T-cell (primary cell): Measurements from ENCODE around the gene SCAI. TPM values are rescaled to one million over a fixed set of nuclear protein-coding genes. Genes with fewer than 3 reads are reported as not detected.
"Not testable (repeated sequence)": the region's sequence is repeated elsewhere in the genome, so short reads cannot be mapped to it uniquely, and the experiment has no call there.

Experiments
- ATAC-seq, 4 experiments: fragments of 200-7000 bp in 3 of 4; fragments of 150-1000 bp in 1 of 4; cut with Tn5 transposase; replicated peaks in 1 of 4; 1 replicate in 3 of 4; 2 replicates in 1 of 4; pipeline ENCODE4 v1.10.0; 2021; ENCODE audit warnings: moderate library complexity in 3 of 4, mild to moderate bottlenecking in 2 of 4, moderate number of reproducible peaks in 1 of 4
- CTCF ChIA-PET, 2 donors: fragments of 300-600 bp; sonication (Branson Sonifier 250); formaldehyde crosslinking; loops; one replicate each; lab custom pipeline; 2022; ENCODE audit warnings: antibody characterized with exemption in 2 of 2; lab: Charles Lee
- POLR2A ChIA-PET, 2 donors: fragments of 300-600 bp; sonication (Branson Sonifier 250); formaldehyde crosslinking; loops; one replicate each; lab custom pipeline; 2022; ENCODE audit warnings: antibody characterized with exemption in 2 of 2; lab: Charles Lee
- DNase-seq, 35 experiments: peaks; one replicate each; pipeline versions ENCODE4 v3.0.0 to v3.0.0-alpha.2; 2013 to 2023
- H3K27ac ChIP-seq: one replicate; pipeline ENCODE4 v1.5.1; 2013; ENCODE audit warnings: low read length
- H3K27me3 ChIP-seq, 2 experiments: replicated peaks in 1 of 2; 1 replicate in 1 of 2; 2 replicates in 1 of 2; pipeline versions ENCODE4 v1.6.1 to v1.7.0; 2013; ENCODE audit warnings: low read length in 1 of 2, mixed read lengths in 1 of 2; ENCODE audit not compliant: control insufficient read depth in 2 of 2, insufficient read depth in 2 of 2; ENCODE audit errors: extremely low read depth in 1 of 2
- H3K36me3 ChIP-seq, 2 donors: 1 replicate in 1 of 2; 2 replicates in 1 of 2; pipeline versions ENCODE4 v1.6.1 to v1.7.0; 2013; ENCODE audit warnings: low read length in 1 of 2; ENCODE audit not compliant: control insufficient read depth in 2 of 2, insufficient read depth in 1 of 2; ENCODE audit errors: extremely low read depth in 1 of 2
- H3K4me1 ChIP-seq, 2 experiments: 1 replicate in 1 of 2; 2 replicates in 1 of 2; pipeline versions ENCODE4 v1.6.1 to v1.7.0; 2013; ENCODE audit warnings: low read length in 2 of 2, mixed read lengths in 1 of 2; ENCODE audit not compliant: insufficient read depth in 2 of 2, control insufficient read depth in 1 of 2; ENCODE audit errors: extremely low read depth in 1 of 2
- H3K4me3 ChIP-seq, 2 donors: 1 replicate in 1 of 2; 2 replicates in 1 of 2; pipeline versions ENCODE4 v1.5.1 to v1.7.0; 2013; ENCODE audit warnings: mild to moderate bottlenecking in 2 of 2, low read length in 1 of 2, moderate library complexity in 1 of 2; ENCODE audit not compliant: control insufficient read depth in 1 of 2; ENCODE audit errors: extremely low read depth in 1 of 2
- H3K9me3 ChIP-seq: 2 replicates; pipeline ENCODE4 v1.7.0; 2013
- H3K27ac Mint-ChIP-seq, 2 donors: one replicate each; pipeline ENCODE4 v1.8.0; 2020 to 2021; ENCODE audit warnings: mild to moderate bottlenecking in 2 of 2, mixed read lengths in 2 of 2
- H3K27me3 Mint-ChIP-seq, 2 donors: one replicate each; pipeline ENCODE4 v1.8.0; 2021 to 2022; ENCODE audit warnings: mixed read lengths in 2 of 2
- H3K36me3 Mint-ChIP-seq: one replicate; pipeline ENCODE4 v1.8.0; 2021; ENCODE audit warnings: mixed read lengths
- H3K4me1 Mint-ChIP-seq, 3 donors: one replicate each; pipeline ENCODE4 v1.8.0; 2020 to 2022; ENCODE audit warnings: mixed read lengths in 3 of 3, mild to moderate bottlenecking in 1 of 3
- H3K4me3 Mint-ChIP-seq, 3 donors: one replicate each; pipeline ENCODE4 v1.8.0; 2020 to 2022; ENCODE audit warnings: mild to moderate bottlenecking in 3 of 3, mixed read lengths in 3 of 3, moderate library complexity in 3 of 3
- H3K9me3 Mint-ChIP-seq, 3 donors: one replicate each; pipeline ENCODE4 v1.8.0; 2020 to 2022; ENCODE audit warnings: mixed read lengths in 3 of 3
- WGBS: methylation state at CpG from one replicate; pipeline ENCODE4 v1.1.5; 2013; ENCODE audit warnings: missing lambda C conversion rate; ENCODE audit not compliant: insufficient coverage; 5-methylcytosine and 5-hydroxymethylcytosine counted together
- total RNA-seq, 35 experiments: library from RNA in 6 of 35; stranded (reverse) in 6 of 35; fragments of 120-200 nt in 1 of 35; gene quantifications; one replicate each; pipeline versions ENCODE4 v1.2.1 to v1.2.4 and lab custom pipeline; 2013 to 2026

The SCAI gene
- total RNA-seq, 5 donors from 2014 or later (not counting 1 experiment from before 2014, with no cell fraction given), result 11.4 to 14.3 (median 13.3) TPM

DNA sequence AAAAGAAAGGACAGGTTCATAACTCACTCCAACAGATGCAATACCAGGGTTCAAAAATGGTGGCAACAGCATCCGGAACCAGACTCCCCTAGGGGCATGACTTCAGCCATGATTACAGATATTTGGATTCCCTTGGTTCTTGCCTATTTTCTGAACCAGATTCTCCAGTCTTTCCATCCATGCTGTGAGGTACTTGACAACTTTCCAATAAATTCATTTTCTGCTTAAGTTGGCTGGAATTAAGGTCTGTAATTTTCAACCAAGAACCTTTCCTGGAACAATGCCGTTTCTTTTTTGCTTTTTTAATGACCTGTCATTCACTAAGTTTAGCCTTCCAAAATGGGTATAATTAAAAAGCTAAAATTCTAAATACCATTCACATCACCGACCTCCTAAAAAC lies 52.2 kb downstream of the SCAI start:
- no peaks in the 10 kb centered on the region for H3K36me3 ChIP-seq
- H3K4me3 ChIP-seq, result no peak overlapping the region
- ChIA-PET POLR2A (no interaction called here), CTCF (no interaction called here)
- ATAC-seq, result no peak
- H3K27ac Mint-ChIP-seq, result no peak overlapping the region
- no peaks in the 10 kb centered on the region for H3K27me3 Mint-ChIP-seq
- no peaks in the 10 kb centered on the region for H3K4me1 ChIP-seq
- no peak for DNase-seq
- no peaks in the 10 kb centered on the region for H3K9me3 ChIP-seq
- no peaks in the 10 kb centered on the region for H3K27me3 ChIP-seq
- no peak overlapping the region for H3K4me3 Mint-ChIP-seq
- H3K36me3 Mint-ChIP-seq, result peaks cover 31% of the 10 kb centered on the region
- H3K27ac ChIP-seq, result no peak overlapping the region
- H3K4me1 Mint-ChIP-seq, result peaks cover 5 to 43% (median 20%) of the 10 kb centered on the region in 3 donors
- WGBS, result 100% methylated on average over 2 of the region's 3 CpGs
- H3K9me3 Mint-ChIP-seq, result no peaks in the 10 kb centered on the region

DNA sequence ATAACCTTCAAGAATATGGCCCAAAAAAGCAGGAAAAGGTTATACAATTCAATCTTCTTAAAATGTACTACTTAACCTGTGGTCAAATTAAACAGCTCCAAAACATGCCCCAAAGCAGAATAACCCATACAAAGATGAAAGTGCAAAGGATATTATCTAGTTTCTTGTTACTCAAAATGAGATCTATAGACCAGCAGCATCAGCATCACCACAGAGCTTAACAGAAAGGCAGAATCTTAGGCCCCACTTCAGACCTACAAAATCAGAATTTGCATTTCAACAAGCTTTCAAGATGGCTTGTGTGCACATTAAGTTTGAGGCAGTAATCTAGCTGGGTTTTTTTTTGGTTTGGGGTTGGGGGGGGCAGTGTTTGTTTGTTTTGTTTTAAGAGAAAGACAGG lies 54.0 kb downstream of the SCAI start:
- Mint-ChIP-seq H3K4me3 (no peak overlapping the region), H3K4me1 (peaks cover 5 to 30% (median 14%) of the 10 kb centered on the region in 3 donors), H3K27me3 (no peaks in the 10 kb centered on the region), H3K27ac (no peak overlapping the region), H3K9me3 (no peaks in the 10 kb centered on the region), H3K36me3 (peaks cover 17% of the 10 kb centered on the region)
- no peaks in the 10 kb centered on the region for H3K4me1 ChIP-seq
- no peaks in the 10 kb centered on the region for H3K36me3 ChIP-seq
- DNase-seq (no peak), ATAC-seq (no peak)
- POLR2A ChIA-PET, result no interaction called here
- CTCF ChIA-PET, result no interaction called here
- no peak overlapping the region for H3K4me3 ChIP-seq
- no peaks in the 10 kb centered on the region for H3K9me3 ChIP-seq
- no peak overlapping the region for H3K27ac ChIP-seq
- no peaks in the 10 kb centered on the region for H3K27me3 ChIP-seq

DNA sequence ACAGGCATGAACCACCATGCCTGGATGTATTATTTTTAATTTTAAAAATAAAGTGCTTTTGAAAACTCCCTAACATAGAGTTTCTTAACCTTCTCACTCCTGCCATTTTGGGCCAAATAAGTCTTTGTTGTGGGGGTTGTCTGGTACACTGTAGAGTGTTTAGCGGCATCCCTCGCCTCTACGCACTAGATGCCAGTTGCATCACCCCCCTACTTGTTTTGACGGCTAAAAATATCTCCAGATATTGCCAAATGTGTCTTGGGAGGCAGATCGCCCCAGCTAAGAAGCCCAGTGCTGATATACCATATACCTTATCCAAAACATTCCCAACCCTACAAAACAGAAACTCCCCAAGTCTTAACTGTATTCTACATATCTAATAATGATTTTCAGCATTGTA lies 54.6 kb downstream of the SCAI start:
- no peak overlapping the region for H3K4me3 Mint-ChIP-seq
- H3K4me3 ChIP-seq, result no peak overlapping the region
- H3K27me3 Mint-ChIP-seq, result no peaks in the 10 kb centered on the region
- CTCF ChIA-PET, result no interaction called here
- no peaks in the 10 kb centered on the region for H3K27me3 ChIP-seq
- peaks cover 5 to 30% (median 12%) of the 10 kb centered on the region in 3 donors for H3K4me1 Mint-ChIP-seq
- no peak overlapping the region for H3K27ac ChIP-seq
- ATAC-seq, result no peak
- H3K9me3 ChIP-seq, result no peaks in the 10 kb centered on the region
- peaks cover 13% of the 10 kb centered on the region for H3K36me3 Mint-ChIP-seq
- POLR2A ChIA-PET, result no interaction called here
- H3K4me1 ChIP-seq, result no peaks in the 10 kb centered on the region
- WGBS, result no CpG with 5 or more reads among the region's 5 CpGs
- no peak for DNase-seq
- H3K27ac Mint-ChIP-seq, result no peak overlapping the region
- no peaks in the 10 kb centered on the region for H3K36me3 ChIP-seq
- H3K9me3 Mint-ChIP-seq, result peaks cover 0 to under 1% (median 0%) of the 10 kb centered on the region in 3 donors

DNA sequence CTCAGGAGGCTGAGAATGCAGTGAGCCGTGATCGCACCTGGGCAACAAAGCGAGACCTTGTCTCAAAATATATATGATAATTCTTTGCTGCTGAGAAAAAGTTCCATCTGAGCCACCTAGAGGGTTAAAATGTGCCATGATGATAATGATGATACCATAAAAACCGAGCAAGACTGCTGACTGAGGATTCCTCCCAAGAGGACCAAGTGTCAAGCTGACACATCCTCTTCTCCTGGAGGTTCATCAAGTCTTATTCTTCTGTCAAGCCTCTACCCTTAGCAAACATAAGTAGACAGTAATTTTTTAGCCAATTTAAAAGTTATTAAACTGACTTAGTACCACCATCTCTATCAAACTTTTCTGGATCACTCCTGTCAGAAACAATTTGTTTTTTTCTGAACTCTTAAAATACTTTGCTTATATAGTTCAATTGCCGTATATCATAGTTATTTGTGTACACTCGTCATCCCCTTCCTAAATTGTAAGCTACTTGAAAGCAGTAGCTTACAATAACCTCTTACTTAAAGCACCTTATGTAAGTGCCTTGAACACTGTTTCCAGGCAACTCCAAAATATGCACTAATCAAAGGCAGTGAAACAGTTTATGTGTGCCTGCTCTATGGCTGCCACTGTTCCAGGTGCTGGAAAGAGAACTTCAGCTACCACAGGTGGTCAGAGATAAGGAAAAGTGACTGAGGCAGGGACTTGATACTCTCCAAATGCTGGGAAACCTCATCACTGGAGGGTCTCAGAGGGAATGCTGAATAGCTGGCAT lies 57.4 kb downstream of the SCAI start:
- Mint-ChIP-seq H3K36me3 (peaks cover 23% of the 10 kb centered on the region), H3K27ac (no peak overlapping the region), H3K27me3 (no peaks in the 10 kb centered on the region), H3K9me3 (peaks cover 0 to 13% (median 12%) of the 10 kb centered on the region in 3 donors), H3K4me1 (peaks cover 5 to 24% (median 10%) of the 10 kb centered on the region in 3 donors), H3K4me3 (no peak overlapping the region)
- ChIA-PET POLR2A (no interaction called here), CTCF (interaction anchor here (0.5 to 0.6 kb wide), 2 partner anchors 32 to 56 kb away, joined by 5 read pairs; no protein-coding TSS in a partner anchor)
- WGBS, result no CpG with 5 or more reads among the region's 6 CpGs
- Histone ChIP-seq H3K4me1 (no peaks in the 10 kb centered on the region), H3K27me3 (no peaks in the 10 kb centered on the region), H3K36me3 (peaks cover 0 to 8% of the 10 kb centered on the region in 2 donors), H3K9me3 (no peaks in the 10 kb centered on the region), H3K4me3 (no peak overlapping the region), H3K27ac (no peak overlapping the region)
- ATAC-seq (no peak), DNase-seq (no peak)

DNA sequence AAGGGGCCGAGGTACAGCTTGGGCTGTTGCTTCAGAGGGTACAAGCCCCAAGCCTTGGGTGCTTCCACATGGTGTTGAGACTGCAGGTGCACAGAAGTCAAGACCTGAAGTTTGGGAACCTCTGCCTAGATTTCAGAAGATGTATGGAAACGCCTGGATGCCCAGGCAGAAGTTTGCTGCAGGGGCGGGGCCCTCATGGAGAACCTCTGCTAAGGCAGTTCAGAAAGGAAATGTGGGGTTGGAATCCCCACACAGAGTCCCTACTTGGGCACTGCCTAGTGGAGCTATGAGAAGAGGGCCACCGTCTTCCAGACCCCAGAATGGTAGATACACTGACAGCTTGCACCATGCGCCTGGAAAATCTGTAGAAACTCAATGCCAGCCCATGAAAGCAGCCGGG lies 61.1 kb downstream of the SCAI start:
- H3K36me3 ChIP-seq, H3K4me1 Mint-ChIP-seq, H3K27me3 ChIP-seq, POLR2A ChIA-PET, H3K4me3 ChIP-seq, DNase-seq, H3K27ac Mint-ChIP-seq, CTCF ChIA-PET, H3K9me3 ChIP-seq, ATAC-seq, H3K4me3 Mint-ChIP-seq, H3K27ac ChIP-seq, H3K27me3 Mint-ChIP-seq, H3K4me1 ChIP-seq: not testable (repeated sequence)
- WGBS, result 97% methylated on average over 5 of the region's 6 CpGs
- Mint-ChIP-seq H3K9me3 (peaks cover 0 to 16% (median 14%) of the 10 kb centered on the region in 3 donors), H3K36me3 (peaks cover 29% of the 10 kb centered on the region)

DNA sequence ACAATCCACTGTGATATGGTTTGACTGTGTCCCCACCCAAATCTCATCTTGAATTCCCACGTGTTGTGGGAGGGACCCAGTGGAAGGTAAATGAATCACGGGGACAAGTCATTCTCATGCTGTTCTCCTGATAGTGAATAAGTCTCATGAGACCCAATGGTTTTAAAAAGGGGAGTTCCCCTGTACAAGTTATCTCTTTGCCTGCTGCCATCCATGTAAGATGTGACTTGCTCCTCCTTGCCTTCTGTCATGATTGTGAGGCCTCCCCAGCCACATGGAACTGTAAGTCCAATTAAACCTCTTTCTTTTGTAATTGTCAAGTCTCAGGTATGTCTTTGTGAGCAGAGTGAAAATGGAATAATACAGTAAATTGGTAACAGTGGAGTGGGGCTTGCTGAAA lies 62.5 kb downstream of the SCAI start:
- POLR2A ChIA-PET, H3K4me1 ChIP-seq, H3K27me3 Mint-ChIP-seq, H3K27ac Mint-ChIP-seq, H3K9me3 ChIP-seq, DNase-seq, H3K4me3 Mint-ChIP-seq, H3K4me3 ChIP-seq, H3K27me3 ChIP-seq, H3K4me1 Mint-ChIP-seq, H3K27ac ChIP-seq, ATAC-seq, H3K36me3 ChIP-seq, CTCF ChIA-PET: not testable (repeated sequence)
- peaks cover 29% of the 10 kb centered on the region for H3K36me3 Mint-ChIP-seq
- peaks cover 0 to 16% (median 14%) of the 10 kb centered on the region in 3 donors for H3K9me3 Mint-ChIP-seq
- no CpG with 5 or more reads among the region's 2 CpGs for WGBS
